ENCODE data around the gene PLPP1. TPM values are rescaled to one million over a fixed set of nuclear protein-coding genes. Genes with fewer than 3 reads are reported as not detected.

Gene PLPP1
- total and polyA plus RNA-seq, 9 donors: 51.5 to 70.8 (median 60.3) TPM

GRCh38 chr5:55485073-55485472 is 49.7 kb downstream of the PLPP1 start:
- Histone ChIP-seq H3K27me3 (ENCODE audit: control insufficient read depth, insufficient read depth, low read length) (no peaks in the 10 kb centered on the region), H3K4me3 (ENCODE audit: low read length) (no peak overlapping the region), H3K4me1 (ENCODE audit: control insufficient read depth, insufficient read depth, low read length) (peaks cover 2% of the 10 kb centered on the region), H3K9me3 (replicated peaks; ENCODE audit: control insufficient read depth, low read depth, low read length) (no peaks in the 10 kb centered on the region), H3K36me3 (ENCODE audit: control insufficient read depth, insufficient read depth, low read length) (peaks cover 14% of the 10 kb centered on the region), H3K27ac (ENCODE audit: low read length) (no peak overlapping the region)
- no peak for DNase-seq
- no CpG with 5 or more reads among the region's 3 CpGs for WGBS (ENCODE audit: insufficient coverage)

- H3K4me1 ChIP-seq (ENCODE audit: control insufficient read depth, insufficient read depth, low read length): peaks cover 2% of the 10 kb centered on the region
- no CpG with 5 or more reads among the region's 1 CpG for WGBS (ENCODE audit: insufficient coverage)
Measured at GRCh38 chr5:55484531-55484930, 50.2 kb downstream of the PLPP1 start.

GRCh38 chr5:55483885-55484284 is 50.9 kb downstream of the PLPP1 start:
- Histone ChIP-seq H3K9me3 (replicated peaks; ENCODE audit: control insufficient read depth, low read depth, low read length) (no peaks in the 10 kb centered on the region), H3K27me3 (ENCODE audit: control insufficient read depth, insufficient read depth, low read length) (no peaks in the 10 kb centered on the region), H3K4me1 (ENCODE audit: control insufficient read depth, insufficient read depth, low read length) (peaks cover 2% of the 10 kb centered on the region), H3K36me3 (ENCODE audit: control insufficient read depth, insufficient read depth, low read length) (peaks cover 11% of the 10 kb centered on the region), H3K4me3 (ENCODE audit: low read length) (no peak overlapping the region), H3K27ac (ENCODE audit: low read length) (no peak overlapping the region)
- WGBS (ENCODE audit: insufficient coverage): no CpG with 5 or more reads among the region's 3 CpGs
- no peak for DNase-seq

More at GRCh38 chr5:55484531-55484930, 50.2 kb downstream of the PLPP1 start:
- H3K9me3 ChIP-seq (replicated peaks; ENCODE audit: control insufficient read depth, low read depth, low read length): no peaks in the 10 kb centered on the region
- H3K36me3 ChIP-seq (ENCODE audit: control insufficient read depth, insufficient read depth, low read length): peaks cover 14% of the 10 kb centered on the region
- no peaks in the 10 kb centered on the region for H3K27me3 ChIP-seq (ENCODE audit: control insufficient read depth, insufficient read depth, low read length)
- H3K27ac ChIP-seq (ENCODE audit: low read length): no peak overlapping the region
- no peak for DNase-seq
- H3K4me3 ChIP-seq (ENCODE audit: low read length): no peak overlapping the region

GRCh38 chr5:55481293-55481855 is 53.4 kb downstream of the PLPP1 start:
- no peak overlapping the region for H3K4me3 ChIP-seq (ENCODE audit: low read length)
- H3K4me1 ChIP-seq (ENCODE audit: control insufficient read depth, insufficient read depth, low read length): peaks cover 2% of the 10 kb centered on the region

DNA sequence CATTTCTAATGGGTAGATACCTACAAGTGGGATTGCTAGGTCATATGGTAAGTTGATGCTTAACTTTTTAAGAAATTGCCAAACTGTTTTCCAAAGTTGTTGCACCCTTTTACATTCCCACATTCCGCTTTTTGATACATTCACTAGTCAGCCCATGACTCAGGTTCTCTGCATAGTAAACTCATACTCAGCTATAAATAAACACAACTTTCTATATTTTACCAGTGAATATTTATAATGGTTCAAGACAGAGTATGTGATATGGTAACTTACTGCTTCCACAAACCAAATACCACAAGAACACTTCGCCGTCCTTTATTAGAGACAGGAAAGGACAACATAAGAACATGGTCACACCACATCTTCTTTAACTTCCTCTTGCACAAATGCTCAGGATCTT is 54.0 kb downstream of the PLPP1 start:
- WGBS (ENCODE audit: insufficient coverage): no CpG with 5 or more reads among the region's 3 CpGs
- no peak overlapping the region for H3K27ac ChIP-seq (ENCODE audit: low read length)
- peaks cover 8% of the 10 kb centered on the region for H3K36me3 ChIP-seq (ENCODE audit: control insufficient read depth, insufficient read depth, low read length)
- no peaks in the 10 kb centered on the region for H3K9me3 ChIP-seq (replicated peaks; ENCODE audit: control insufficient read depth, low read depth, low read length)
- no peaks in the 10 kb centered on the region for H3K27me3 ChIP-seq (ENCODE audit: control insufficient read depth, insufficient read depth, low read length)
- DNase-seq: no peak
- H3K4me1 ChIP-seq (ENCODE audit: control insufficient read depth, insufficient read depth, low read length): peaks cover 2% of the 10 kb centered on the region
- no peak overlapping the region for H3K4me3 ChIP-seq (ENCODE audit: low read length)

More at GRCh38 chr5:55481293-55481855, 53.4 kb downstream of the PLPP1 start:
- WGBS (ENCODE audit: insufficient coverage): 86% methylated on average over 1 of the region's 3 CpGs
- Histone ChIP-seq H3K9me3 (replicated peaks; ENCODE audit: control insufficient read depth, low read depth, low read length) (no peaks in the 10 kb centered on the region), H3K36me3 (ENCODE audit: control insufficient read depth, insufficient read depth, low read length) (peaks cover 8% of the 10 kb centered on the region), H3K27me3 (ENCODE audit: control insufficient read depth, insufficient read depth, low read length) (no peaks in the 10 kb centered on the region), H3K27ac (ENCODE audit: low read length) (no peak overlapping the region)
- DNase-seq: peak; percentile 65

- WGBS (ENCODE audit: insufficient coverage): 100% methylated on average over 1 of the region's 1 CpG
- H3K27me3 ChIP-seq (ENCODE audit: control insufficient read depth, insufficient read depth, low read length): no peaks in the 10 kb centered on the region
- no peak overlapping the region for H3K4me3 ChIP-seq (ENCODE audit: low read length)
- H3K4me1 ChIP-seq (ENCODE audit: control insufficient read depth, insufficient read depth, low read length): peaks cover 2% of the 10 kb centered on the region
- peaks cover 9% of the 10 kb centered on the region for H3K36me3 ChIP-seq (ENCODE audit: control insufficient read depth, insufficient read depth, low read length)
- no peak for DNase-seq
- no peaks in the 10 kb centered on the region for H3K9me3 ChIP-seq (replicated peaks; ENCODE audit: control insufficient read depth, low read depth, low read length)
- no peak overlapping the region for H3K27ac ChIP-seq (ENCODE audit: low read length)
Measured at GRCh38 chr5:55472642-55473041, 62.1 kb downstream of the PLPP1 start.

GRCh38 chr5:55471468-55471867 is 63.3 kb downstream of the PLPP1 start:
- H3K27me3 ChIP-seq (ENCODE audit: control insufficient read depth, insufficient read depth, low read length): no peaks in the 10 kb centered on the region
- no peaks in the 10 kb centered on the region for H3K9me3 ChIP-seq (replicated peaks; ENCODE audit: control insufficient read depth, low read depth, low read length)
- no peak overlapping the region for H3K4me3 ChIP-seq (ENCODE audit: low read length)
- WGBS (ENCODE audit: insufficient coverage): no CpG with 5 or more reads among the region's 1 CpG
- peaks cover 15% of the 10 kb centered on the region for H3K36me3 ChIP-seq (ENCODE audit: control insufficient read depth, insufficient read depth, low read length)
- peaks cover 2% of the 10 kb centered on the region for H3K4me1 ChIP-seq (ENCODE audit: control insufficient read depth, insufficient read depth, low read length)
- DNase-seq: no peak
- no peak overlapping the region for H3K27ac ChIP-seq (ENCODE audit: low read length)

DNA sequence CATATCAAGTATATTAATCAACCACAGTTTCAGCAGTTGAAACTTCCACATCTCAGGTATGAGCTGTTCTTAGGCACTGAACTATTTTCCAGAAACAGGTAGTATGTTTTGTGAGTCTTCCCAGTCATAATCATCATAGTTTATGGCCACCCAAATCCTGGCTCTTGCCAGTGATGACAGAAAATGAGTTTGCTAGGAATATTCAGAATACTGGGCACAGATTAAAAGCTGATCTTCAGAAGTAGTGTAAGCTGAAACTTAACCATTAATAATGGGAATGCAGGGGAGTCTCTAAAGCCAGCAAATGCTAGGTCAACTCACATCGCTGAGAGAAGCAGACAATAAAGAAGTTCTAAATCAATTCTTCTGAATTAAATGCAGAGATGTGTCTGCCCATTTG is 64.5 kb downstream of the PLPP1 start:
- H3K4me1 ChIP-seq (ENCODE audit: control insufficient read depth, insufficient read depth, low read length): peaks cover 2% of the 10 kb centered on the region
- no peak overlapping the region for H3K27ac ChIP-seq (ENCODE audit: low read length)
- WGBS (ENCODE audit: insufficient coverage): no CpG with 5 or more reads among the region's 1 CpG
- no peaks in the 10 kb centered on the region for H3K27me3 ChIP-seq (ENCODE audit: control insufficient read depth, insufficient read depth, low read length)
- H3K4me3 ChIP-seq (ENCODE audit: low read length): no peak overlapping the region
- no peak for DNase-seq
- H3K9me3 ChIP-seq (replicated peaks; ENCODE audit: control insufficient read depth, low read depth, low read length): no peaks in the 10 kb centered on the region
- H3K36me3 ChIP-seq (ENCODE audit: control insufficient read depth, insufficient read depth, low read length): peaks cover 20% of the 10 kb centered on the region

- Histone ChIP-seq H3K9me3 (replicated peaks; ENCODE audit: control insufficient read depth, low read depth, low read length) (no peaks in the 10 kb centered on the region), H3K27ac (ENCODE audit: low read length) (no peak overlapping the region), H3K4me3 (ENCODE audit: low read length) (no peak overlapping the region), H3K4me1 (ENCODE audit: control insufficient read depth, insufficient read depth, low read length) (peaks cover 2% of the 10 kb centered on the region), H3K36me3 (ENCODE audit: control insufficient read depth, insufficient read depth, low read length) (peaks cover 20% of the 10 kb centered on the region), H3K27me3 (ENCODE audit: control insufficient read depth, insufficient read depth, low read length) (no peaks in the 10 kb centered on the region)
- no peak for DNase-seq
Measured at GRCh38 chr5:55469839-55470238, 64.9 kb downstream of the PLPP1 start.

- no peak overlapping the region for H3K4me3 ChIP-seq (ENCODE audit: low read length)
- H3K4me1 ChIP-seq (ENCODE audit: control insufficient read depth, insufficient read depth, low read length): peaks cover 2% of the 10 kb centered on the region
- H3K36me3 ChIP-seq (ENCODE audit: control insufficient read depth, insufficient read depth, low read length): peaks cover 20% of the 10 kb centered on the region
- no peak for DNase-seq
- no peaks in the 10 kb centered on the region for H3K9me3 ChIP-seq (replicated peaks; ENCODE audit: control insufficient read depth, low read depth, low read length)
- WGBS (ENCODE audit: insufficient coverage): 86% methylated on average over 4 of the region's 5 CpGs
- no peaks in the 10 kb centered on the region for H3K27me3 ChIP-seq (ENCODE audit: control insufficient read depth, insufficient read depth, low read length)
- no peak overlapping the region for H3K27ac ChIP-seq (ENCODE audit: low read length)
Measured at GRCh38 chr5:55467862-55468551, 66.8 kb downstream of the PLPP1 start.
